NCI-H526 treated with DMSO at 0.1 percent for 48 hours (cell line): ENCODE results near the gene ILF3.

Experiments used
- DNase-seq: peaks from one replicate; lab custom pipeline; 2025; lab: John Stamatoyannopoulos, UW

ILF3 gene

GRCh38 chr19:10653732-10654609 is at the start of gene ILF3:
ILF3 (plus strand) TSS chr19:10654346; CDS start chr19:10670606, 16,260 bp downstream.
- DNase-seq = peak; percentile 97

GRCh38 chr19:10604460-10604980 is 49.6 kb upstream of the ILF3 start:
- DNase-seq = no peak

GRCh38 chr19:10611907-10612306 is 42.2 kb upstream of the ILF3 start:
- DNase-seq = no peak

GRCh38 chr19:10612499-10613119 is 41.5 kb upstream of the ILF3 start:
- no peak for DNase-seq

GRCh38 chr19:10615429-10616023 is 38.6 kb upstream of the ILF3 start:
- DNase-seq = no peak

GRCh38 chr19:10617409-10618121 is 36.6 kb upstream of the ILF3 start:
- no peak for DNase-seq

GRCh38 chr19:10618846-10619245 is 35.3 kb upstream of the ILF3 start:
- no peak for DNase-seq

- no peak for DNase-seq
Measured at GRCh38 chr19:10620786-10621185, 33.4 kb upstream of the ILF3 start.

GRCh38 chr19:10621966-10622365 is 32.2 kb upstream of the ILF3 start:
- DNase-seq = no peak

- DNase-seq = no peak
Measured at GRCh38 chr19:10624585-10624984, 29.6 kb upstream of the ILF3 start.

- DNase-seq = peak; percentile 24
Measured at GRCh38 chr19:10625003-10625761, 29.0 kb upstream of the ILF3 start, which contains the start of gene SLC44A2. SLC44A2 (plus strand) TSS chr19:10625553; CDS start chr19:10625634, 81 bp downstream.

- no peak for DNase-seq
Measured at GRCh38 chr19:10625762-10626138, 28.4 kb upstream of the ILF3 start.

- DNase-seq = no peak
Measured at GRCh38 chr19:10631874-10632273, 22.3 kb upstream of the ILF3 start.

- DNase-seq = no peak
Measured at GRCh38 chr19:10634430-10634829, 19.7 kb upstream of the ILF3 start.

- no peak for DNase-seq
Measured at GRCh38 chr19:10634963-10635362, 19.2 kb upstream of the ILF3 start.

GRCh38 chr19:10636304-10636972 is 17.7 kb upstream of the ILF3 start:
- DNase-seq = no peak

- DNase-seq = no peak
Measured at GRCh38 chr19:10637894-10638293, 16.3 kb upstream of the ILF3 start.

- DNase-seq = no peak
Measured at GRCh38 chr19:10639836-10640235, 14.3 kb upstream of the ILF3 start.

GRCh38 chr19:10640361-10640760 is 13.8 kb upstream of the ILF3 start:
- DNase-seq = no peak

- no peak for DNase-seq
Measured at GRCh38 chr19:10641248-10641647, 12.9 kb upstream of the ILF3 start.
